ENCODE data around the gene OR2A1. TPM values are rescaled to one million over a fixed set of nuclear protein-coding genes. Genes with fewer than 3 reads are reported as not detected.

Gene OR2A1
- total RNA-seq, 1 donor from 2014 or later, result not detected

Other genes with a start within 250 kb of the OR2A1 start
- gene OR2A25, start 242.6 kb upstream of the OR2A1 start, total RNA-seq (ENCODE audit: unreplicated experiment), result not detected
- not detected for gene OR2A12, start 226.1 kb upstream of the OR2A1 start, total RNA-seq (ENCODE audit: unreplicated experiment)
- gene OR2A2, start 202.8 kb upstream of the OR2A1 start, total RNA-seq (ENCODE audit: unreplicated experiment), result not detected
- gene OR2A14, start 189.2 kb upstream of the OR2A1 start, total RNA-seq (ENCODE audit: unreplicated experiment), result not detected
- 3.3 TPM for gene CTAGE4, start 129.0 kb upstream of the OR2A1 start, total RNA-seq (ENCODE audit: unreplicated experiment)
- 6.1 TPM for gene ARHGEF35, start 116.6 kb upstream of the OR2A1 start, total RNA-seq (ENCODE audit: unreplicated experiment)
- gene OR2A42, start 72.8 kb upstream of the OR2A1 start, total RNA-seq (ENCODE audit: unreplicated experiment), result 0.08 TPM
- gene OR2A7, start 47.6 kb upstream of the OR2A1 start, total RNA-seq (ENCODE audit: unreplicated experiment), result 2.6 TPM
- gene CTAGE8, start 43.1 kb upstream of the OR2A1 start, total RNA-seq (ENCODE audit: unreplicated experiment), result 0.80 TPM
- 11.9 TPM for gene ARHGEF5, start 43.0 kb downstream of the OR2A1 start, total RNA-seq (ENCODE audit: unreplicated experiment)
- not detected for gene NOBOX, start 91.3 kb downstream of the OR2A1 start, total RNA-seq (ENCODE audit: unreplicated experiment)